ENCODE measurements around the gene PPP1R26. TPM values are rescaled to one million over a fixed set of nuclear protein-coding genes. Genes with fewer than 3 reads are reported as not detected.

Gene PPP1R26
- total and polyA plus RNA-seq, 9 of the 15 experiments (the other 6 are each of a cell fraction or from before 2014, with no cell fraction given) = 0.77 to 26.8 (median 9.3) TPM

DNA sequence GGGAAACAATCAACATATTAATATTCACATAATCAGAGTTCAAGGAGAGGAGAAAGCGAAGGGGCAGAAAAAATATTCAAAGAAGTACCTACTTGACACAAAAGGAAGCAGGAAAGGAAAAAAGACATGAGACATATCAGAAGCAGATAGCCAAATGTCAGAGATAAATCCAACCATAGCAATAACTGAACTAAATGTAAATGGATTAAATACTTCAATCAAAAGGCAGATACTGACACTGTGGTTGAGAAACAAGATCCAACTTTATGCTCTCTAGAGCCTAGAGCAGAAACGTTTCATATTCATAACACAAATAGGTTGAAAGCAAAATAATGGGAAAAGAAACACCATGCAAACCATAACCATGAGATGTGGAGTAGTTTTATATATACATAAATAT lies 29.9 kb downstream of the PPP1R26 start (continued):
- TF ChIP-seq HMGN3 (IDR thresholded peaks at IDR 0.05; ENCODE audit: borderline replicate concordance, extremely low read depth, insufficient read length, low read depth, low read length) (no peak), MEF2D (tag; conservative IDR thresholded peaks at IDR 0.05; ENCODE audit: low read depth) (no peak)

DNA sequence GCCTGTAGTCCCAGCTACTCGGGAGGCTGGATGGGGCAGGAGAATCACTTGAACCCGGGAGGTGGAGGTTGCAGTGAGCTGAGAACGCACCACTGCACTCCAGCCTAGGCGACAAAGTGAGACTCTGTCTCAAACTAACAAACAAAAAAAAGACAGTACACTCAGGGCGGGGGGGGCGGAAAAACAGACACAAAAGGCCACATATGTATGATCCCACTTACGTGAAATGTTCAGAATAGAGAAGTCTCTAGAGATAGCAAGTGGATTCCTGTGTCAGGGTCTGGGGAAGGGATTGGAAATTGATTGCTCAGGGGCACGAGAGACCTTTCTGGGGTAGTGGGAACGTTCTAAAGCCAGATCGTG lies 32.6 kb downstream of the PPP1R26 start:
- Histone ChIP-seq H3K4me3 (no peak overlapping the region), H3K9me1 (ENCODE audit: control insufficient read depth, insufficient read depth, low read length) (no peaks in the 10 kb centered on the region), H2AFZ (ENCODE audit: low read depth, low read length) (peak overlapping the region; percentile 80), H4K20me1 (replicated peaks; ENCODE audit: control insufficient read depth, insufficient read depth, low read length) (no peaks in the 10 kb centered on the region), H3K79me2 (ENCODE audit: control insufficient read depth, insufficient read depth, low read length) (no peaks in the 10 kb centered on the region), H3K36me3 (ENCODE audit: control insufficient read depth, insufficient read depth, low read length) (no peaks in the 10 kb centered on the region), H3K27me3 (ENCODE audit: control insufficient read depth in 2 of 2, insufficient read depth in 2 of 2, low read length in 2 of 2) (no peaks in the 10 kb centered on the region), H3K4me2 (ENCODE audit: insufficient read depth, low read length) (peak overlapping the region; percentile 19; the same call in 1 of the 2 replicates), H3K4me1 (replicated peaks in 1 of 2; ENCODE audit: control insufficient read depth in 2 of 2, insufficient read depth in 2 of 2, low read length in 2 of 2) (peaks cover 23 to 25% of the 10 kb centered on the region in 2 experiments), H3K9me3 (replicated peaks; ENCODE audit: control insufficient read depth, insufficient read depth, low read depth, low read length) (no peaks in the 10 kb centered on the region), H3K27ac (ENCODE audit: extremely low read depth, low read depth, low read length) (peak overlapping the region; percentile 19; the same call in 1 of the 3 replicates), H3K9ac (ENCODE audit: insufficient read depth in 1 of 2, low read depth in 2 of 2, low read length in 2 of 2) (no peak overlapping the region)
- TF ChIP-seq, protein P1, sequence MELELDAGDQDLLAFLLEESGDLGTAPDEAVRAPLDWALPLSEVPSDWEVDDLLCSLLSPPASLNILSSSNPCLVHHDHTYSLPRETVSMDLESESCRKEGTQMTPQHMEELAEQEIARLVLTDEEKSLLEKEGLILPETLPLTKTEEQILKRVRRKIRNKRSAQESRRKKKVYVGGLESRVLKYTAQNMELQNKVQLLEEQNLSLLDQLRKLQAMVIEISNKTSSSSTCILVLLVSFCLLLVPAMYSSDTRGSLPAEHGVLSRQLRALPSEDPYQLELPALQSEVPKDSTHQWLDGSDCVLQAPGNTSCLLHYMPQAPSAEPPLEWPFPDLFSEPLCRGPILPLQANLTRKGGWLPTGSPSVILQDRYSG (tag; conservative IDR thresholded peaks at IDR 0.05; ENCODE audit: low read depth) = no peak
- TF ChIP-seq MTA2 (IDR thresholded peaks at IDR 0.05; ENCODE audit: low read depth) = no peak
- TF ChIP-seq, protein P2, sequence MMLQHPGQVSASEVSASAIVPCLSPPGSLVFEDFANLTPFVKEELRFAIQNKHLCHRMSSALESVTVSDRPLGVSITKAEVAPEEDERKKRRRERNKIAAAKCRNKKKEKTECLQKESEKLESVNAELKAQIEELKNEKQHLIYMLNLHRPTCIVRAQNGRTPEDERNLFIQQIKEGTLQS (IDR thresholded peaks at IDR 0.05) = no peak
- TF ChIP-seq, protein P2 (CRISPR knock-in tag; conservative IDR thresholded peaks at IDR 0.05) = no peak
- no peak for TF ChIP-seq NEUROD1 (IDR thresholded peaks at IDR 0.05; ENCODE audit: borderline replicate concordance, low read depth, low read length, partially characterized antibody)
- TF ChIP-seq, protein P3, sequence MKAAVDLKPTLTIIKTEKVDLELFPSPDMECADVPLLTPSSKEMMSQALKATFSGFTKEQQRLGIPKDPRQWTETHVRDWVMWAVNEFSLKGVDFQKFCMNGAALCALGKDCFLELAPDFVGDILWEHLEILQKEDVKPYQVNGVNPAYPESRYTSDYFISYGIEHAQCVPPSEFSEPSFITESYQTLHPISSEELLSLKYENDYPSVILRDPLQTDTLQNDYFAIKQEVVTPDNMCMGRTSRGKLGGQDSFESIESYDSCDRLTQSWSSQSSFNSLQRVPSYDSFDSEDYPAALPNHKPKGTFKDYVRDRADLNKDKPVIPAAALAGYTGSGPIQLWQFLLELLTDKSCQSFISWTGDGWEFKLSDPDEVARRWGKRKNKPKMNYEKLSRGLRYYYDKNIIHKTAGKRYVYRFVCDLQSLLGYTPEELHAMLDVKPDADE (conservative IDR thresholded peaks at IDR 0.05; ENCODE audit: control insufficient read depth, low read depth, low read length) = no peak
- TF ChIP-seq, protein P4, sequence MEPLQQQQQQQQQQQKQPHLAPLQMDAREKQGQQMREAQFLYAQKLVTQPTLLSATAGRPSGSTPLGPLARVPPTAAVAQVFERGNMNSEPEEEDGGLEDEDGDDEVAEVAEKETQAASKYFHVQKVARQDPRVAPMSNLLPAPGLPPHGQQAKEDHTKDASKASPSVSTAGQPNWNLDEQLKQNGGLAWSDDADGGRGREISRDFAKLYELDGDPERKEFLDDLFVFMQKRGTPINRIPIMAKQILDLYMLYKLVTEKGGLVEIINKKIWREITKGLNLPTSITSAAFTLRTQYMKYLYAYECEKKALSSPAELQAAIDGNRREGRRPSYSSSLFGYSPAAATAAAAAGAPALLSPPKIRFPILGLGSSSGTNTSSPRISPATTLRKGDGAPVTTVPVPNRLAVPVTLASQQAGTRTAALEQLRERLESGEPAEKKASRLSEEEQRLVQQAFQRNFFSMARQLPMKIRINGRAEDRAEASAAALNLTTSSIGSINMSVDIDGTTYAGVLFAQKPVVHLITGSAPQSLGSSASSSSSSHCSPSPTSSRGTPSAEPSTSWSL (CRISPR knock-in tag; IDR thresholded peaks at IDR 0.05; ENCODE audit: borderline replicate concordance) = no peak
- TF ChIP-seq SIRT6 (IDR thresholded peaks at IDR 0.05; ENCODE audit: low read depth, low read length) = no peak
- TF ChIP-seq, protein P5, sequence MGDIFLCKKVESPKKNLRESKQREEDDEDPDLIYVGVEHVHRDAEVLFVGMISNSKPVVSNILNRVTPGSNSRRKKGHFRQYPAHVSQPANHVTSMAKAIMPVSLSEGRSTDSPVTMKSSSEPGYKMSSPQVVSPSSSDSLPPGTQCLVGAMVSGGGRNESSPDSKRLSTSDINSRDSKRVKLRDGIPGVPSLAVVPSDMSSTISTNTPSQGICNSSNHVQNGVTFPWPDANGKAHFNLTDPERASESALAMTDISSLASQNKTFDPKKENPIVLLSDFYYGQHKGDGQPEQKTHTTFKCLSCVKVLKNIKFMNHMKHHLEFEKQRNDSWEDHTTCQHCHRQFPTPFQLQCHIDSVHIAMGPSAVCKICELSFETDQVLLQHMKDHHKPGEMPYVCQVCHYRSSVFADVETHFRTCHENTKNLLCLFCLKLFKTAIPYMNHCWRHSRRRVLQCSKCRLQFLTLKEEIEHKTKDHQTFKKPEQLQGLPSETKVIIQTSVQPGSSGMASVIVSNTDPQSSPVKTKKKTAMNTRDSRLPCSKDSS (IDR thresholded peaks at IDR 0.05; ENCODE audit: low read depth, partially characterized antibody) = no peak
- TF ChIP-seq ZSCAN32 (CRISPR knock-in tag; IDR thresholded peaks at IDR 0.05) = no peak
- TF ChIP-seq ZNF436 (CRISPR knock-in tag; IDR thresholded peaks at IDR 0.05) = no peak
- CTCF ChIA-PET (ENCODE audit: low intra/inter-chr PET ratio) = no interaction called here
- FAIRE-seq (no peak), ATAC-seq (no peak; the same call in 2 of the 3 replicates), DNase-seq (ENCODE audit: extremely low read depth in 1 of 4, low spot score in 3 of 4) (no peak)
- in situ Hi-C loops (cut with MboI) (no loop called here), intact Hi-C loops (cut with micrococcal nuclease) (no loop called here)
- POLR2A ChIA-PET = no interaction called here
- BruUV-seq (replicated peaks) = no TSS peak
- 67% methylated on average over 9 of the region's 10 CpGs for WGBS (ENCODE audit: insufficient coverage, low coverage, missing lambda C conversion rate)

Measured in K562 (cell line).